ENCODE data around the gene IL36G.
"Not testable (repeated sequence)": the region's sequence is repeated elsewhere in the genome, so short reads cannot be mapped to it uniquely, and the experiment has no call there.

IL36G gene

GRCh38 chr2:112977559-112978056 lies at the start of gene IL36G:
TSS of gene IL36G (plus strand) at chr2:112978006. CDS start at chr2:112978639, 633 bp downstream.
- TF ChIP-seq CTCF (IDR thresholded peaks at IDR 0.05; ENCODE audit: unreplicated experiment in 3 of 3): no peak
- H3K36me3 Mint-ChIP-seq (ENCODE audit: low read depth): no peaks in the 10 kb centered on the region
- no peaks in the 10 kb centered on the region for H3K9me3 Mint-ChIP-seq
- H3K27me3 Mint-ChIP-seq (ENCODE audit: low read depth): peaks cover 28% of the 10 kb centered on the region
- no peak within 1 kb of the TSS for H3K27ac Mint-ChIP-seq
- H3K4me1 Mint-ChIP-seq: no peaks in the 10 kb centered on the region
- H3K4me3 Mint-ChIP-seq: no peak within 1 kb of the TSS

GRCh38 chr2:112933261-112933660 lies 44.5 kb upstream of the IL36G start:
- no peak for TF ChIP-seq CTCF (IDR thresholded peaks at IDR 0.05; ENCODE audit: unreplicated experiment in 3 of 3)
- no peak overlapping the region for H3K27ac Mint-ChIP-seq
- H3K9me3 Mint-ChIP-seq: no peaks in the 10 kb centered on the region
- H3K4me1 Mint-ChIP-seq: no peaks in the 10 kb centered on the region
- H3K36me3 Mint-ChIP-seq (ENCODE audit: low read depth): no peaks in the 10 kb centered on the region
- H3K4me3 Mint-ChIP-seq: no peak overlapping the region
- H3K27me3 Mint-ChIP-seq (ENCODE audit: low read depth): peaks cover 14% of the 10 kb centered on the region

- H3K4me1 Mint-ChIP-seq: not testable (repeated sequence)
Observed at GRCh38 chr2:112934117-112934516, 43.7 kb upstream of the IL36G start.

GRCh38 chr2:112936927-112937232 lies 40.9 kb upstream of the IL36G start:
- H3K27me3 Mint-ChIP-seq (ENCODE audit: low read depth): peaks cover 24% of the 10 kb centered on the region
- no peaks in the 10 kb centered on the region for H3K4me1 Mint-ChIP-seq
- TF ChIP-seq CTCF (IDR thresholded peaks at IDR 0.05; ENCODE audit: unreplicated experiment in 3 of 3): no peak
- no peaks in the 10 kb centered on the region for H3K36me3 Mint-ChIP-seq (ENCODE audit: low read depth)
- no peak overlapping the region for H3K4me3 Mint-ChIP-seq
- H3K27ac Mint-ChIP-seq: no peak overlapping the region
- H3K9me3 Mint-ChIP-seq: no peaks in the 10 kb centered on the region

More at GRCh38 chr2:112934117-112934516, 43.7 kb upstream of the IL36G start:
- H3K27me3 Mint-ChIP-seq (ENCODE audit: low read depth); H3K27ac Mint-ChIP-seq; H3K36me3 Mint-ChIP-seq (ENCODE audit: low read depth); H3K4me3 Mint-ChIP-seq; H3K9me3 Mint-ChIP-seq: not testable (repeated sequence)

- Mint-ChIP-seq H3K4me1 (no peaks in the 10 kb centered on the region), H3K9me3 (no peaks in the 10 kb centered on the region), H3K27me3 (ENCODE audit: low read depth) (peaks cover 25% of the 10 kb centered on the region), H3K27ac (no peak overlapping the region), H3K36me3 (ENCODE audit: low read depth) (no peaks in the 10 kb centered on the region), H3K4me3 (no peak overlapping the region)
- no peak for TF ChIP-seq CTCF (IDR thresholded peaks at IDR 0.05; ENCODE audit: unreplicated experiment in 3 of 3)
Observed at GRCh38 chr2:112938904-112939303, 38.9 kb upstream of the IL36G start.

GRCh38 chr2:112939425-112939824 lies 38.4 kb upstream of the IL36G start:
- H3K9me3 Mint-ChIP-seq: no peaks in the 10 kb centered on the region
- no peaks in the 10 kb centered on the region for H3K36me3 Mint-ChIP-seq (ENCODE audit: low read depth)
- TF ChIP-seq CTCF (IDR thresholded peaks at IDR 0.05; ENCODE audit: unreplicated experiment in 3 of 3): no peak
- H3K4me1 Mint-ChIP-seq: no peaks in the 10 kb centered on the region
- peaks cover 25% of the 10 kb centered on the region for H3K27me3 Mint-ChIP-seq (ENCODE audit: low read depth)
- no peak overlapping the region for H3K4me3 Mint-ChIP-seq
- no peak overlapping the region for H3K27ac Mint-ChIP-seq

All from nephron (organoid).